GM04503 (cell line): ENCODE results near the gene ASB7.
"Not testable (repeated sequence)": the region's sequence is repeated elsewhere in the genome, so short reads cannot be mapped to it uniquely, and the experiment has no call there.

Experiments
- DNase-seq: peaks from one replicate; pipeline ENCODE4 v3.0.0-alpha.2; 2012; ENCODE audit warnings: low read depth

Gene ASB7, protein sequence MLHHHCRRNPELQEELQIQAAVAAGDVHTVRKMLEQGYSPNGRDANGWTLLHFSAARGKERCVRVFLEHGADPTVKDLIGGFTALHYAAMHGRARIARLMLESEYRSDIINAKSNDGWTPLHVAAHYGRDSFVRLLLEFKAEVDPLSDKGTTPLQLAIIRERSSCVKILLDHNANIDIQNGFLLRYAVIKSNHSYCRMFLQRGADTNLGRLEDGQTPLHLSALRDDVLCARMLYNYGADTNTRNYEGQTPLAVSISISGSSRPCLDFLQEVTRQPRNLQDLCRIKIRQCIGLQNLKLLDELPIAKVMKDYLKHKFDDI

DNA sequence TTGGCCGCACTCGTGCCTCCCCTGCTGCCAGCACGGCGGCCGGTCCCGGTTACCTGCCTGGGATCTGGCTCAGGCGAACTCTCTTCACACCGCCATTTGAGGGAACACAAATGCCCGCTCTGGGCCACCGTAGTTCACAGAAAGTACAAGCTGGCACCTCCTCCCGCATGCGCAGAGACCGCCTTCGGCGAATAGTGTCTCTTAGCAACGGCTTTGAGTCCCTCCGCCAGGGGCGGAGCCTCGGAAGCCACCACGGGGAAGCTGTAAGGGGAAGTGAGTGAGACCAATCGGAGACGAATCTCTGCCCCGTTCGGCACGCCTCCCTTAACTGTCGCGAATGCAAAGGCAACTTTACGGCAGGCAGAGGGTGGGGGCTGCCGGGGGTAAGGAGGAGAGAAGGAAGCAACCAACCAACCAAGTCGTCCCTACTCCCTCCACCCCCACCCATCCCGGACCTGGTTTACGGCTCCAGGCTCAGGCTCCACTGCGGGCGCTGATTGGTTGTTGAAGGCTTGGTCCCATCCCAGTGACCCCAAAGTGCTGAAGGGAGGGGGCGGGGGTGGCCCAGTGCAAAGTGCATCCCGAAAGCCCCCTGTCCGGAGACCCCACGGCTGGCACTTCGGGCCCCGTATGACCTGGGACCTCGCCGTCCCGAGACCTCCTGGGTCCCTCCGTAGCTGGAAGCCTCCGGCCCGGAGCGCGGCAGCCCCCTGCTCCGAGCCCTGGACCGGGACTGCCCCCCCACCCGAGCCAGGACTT, at the start of gene ASB7, which contains the start of gene LINS1:
TSS of gene ASB7 (plus strand) at position 526 of the 759 bp plus-strand sequence. CDS start 9,628 bp downstream, outside the sequence.
TSS of gene LINS1 (minus strand) at position 121 of the 759 bp plus-strand sequence. CDS start 21,342 bp downstream, outside the sequence.
- DNase-seq: peak; percentile 100

- no peak for DNase-seq
These were observed 48.9 kb upstream of the ASB7 start for GRCh38 chr15:100553468-100553867.

- DNase-seq: no peak
These were observed 43.6 kb upstream of the ASB7 start for GRCh38 chr15:100558771-100559254.

GRCh38 chr15:100559330-100559729, 43.1 kb upstream of the ASB7 start:
- peak; percentile 61 for DNase-seq

- DNase-seq: no peak
These were observed 42.1 kb upstream of the ASB7 start for GRCh38 chr15:100560323-100560722.

DNA sequence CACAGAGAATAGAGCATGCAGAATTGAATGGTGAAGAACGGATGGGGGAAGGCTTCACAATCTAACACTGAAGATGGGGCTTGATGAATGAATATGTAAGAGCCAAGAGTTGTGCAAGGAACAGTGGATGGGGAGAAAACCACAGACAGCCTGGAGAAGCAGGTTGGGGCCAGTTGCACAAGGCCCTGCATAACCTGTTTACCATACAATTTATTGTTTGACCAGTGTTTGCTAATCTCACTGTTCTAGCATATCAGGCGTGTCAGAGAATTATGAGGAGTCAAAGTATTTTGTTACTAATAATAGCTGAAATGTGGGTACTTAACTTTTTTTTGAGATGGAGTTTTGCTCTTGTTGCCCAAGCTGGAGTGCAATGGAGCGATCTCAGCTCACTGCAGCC, 36.8 kb upstream of the ASB7 start:
- no peak for DNase-seq

DNA sequence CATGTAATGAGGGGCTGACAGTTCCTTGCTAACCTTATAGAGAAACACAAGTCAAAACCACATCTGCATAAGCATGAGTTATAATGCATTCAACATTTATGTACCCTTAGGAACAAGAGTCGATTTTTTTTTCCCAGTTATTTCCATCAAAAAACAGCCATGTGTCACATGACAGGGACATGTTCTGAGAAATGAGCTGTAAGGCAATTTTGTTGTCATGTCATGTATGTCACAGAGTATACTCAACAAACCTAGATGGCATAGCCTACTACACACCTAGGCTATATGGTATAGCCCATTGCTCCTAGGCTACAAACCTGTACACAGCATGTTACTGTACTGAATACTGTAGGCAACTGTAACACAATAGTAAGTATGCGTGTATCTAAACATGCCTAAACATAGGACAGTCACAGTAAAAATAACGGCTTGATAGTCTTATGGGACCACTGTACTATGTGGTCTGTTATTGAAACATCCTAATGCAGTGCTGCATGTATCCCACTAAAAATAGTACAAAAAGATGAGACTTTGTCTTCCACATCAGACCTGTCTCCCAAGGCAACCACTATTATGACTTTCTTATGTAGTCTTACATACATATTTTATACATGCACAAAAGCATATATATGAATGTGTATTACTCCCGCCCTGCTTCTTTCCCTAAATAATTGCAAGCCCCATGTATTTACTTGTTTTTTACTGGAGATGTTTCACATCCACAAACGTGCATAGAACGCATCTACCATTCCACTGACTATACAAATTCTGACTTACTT, 35.4 kb upstream of the ASB7 start:
- DNase-seq: no peak

DNA sequence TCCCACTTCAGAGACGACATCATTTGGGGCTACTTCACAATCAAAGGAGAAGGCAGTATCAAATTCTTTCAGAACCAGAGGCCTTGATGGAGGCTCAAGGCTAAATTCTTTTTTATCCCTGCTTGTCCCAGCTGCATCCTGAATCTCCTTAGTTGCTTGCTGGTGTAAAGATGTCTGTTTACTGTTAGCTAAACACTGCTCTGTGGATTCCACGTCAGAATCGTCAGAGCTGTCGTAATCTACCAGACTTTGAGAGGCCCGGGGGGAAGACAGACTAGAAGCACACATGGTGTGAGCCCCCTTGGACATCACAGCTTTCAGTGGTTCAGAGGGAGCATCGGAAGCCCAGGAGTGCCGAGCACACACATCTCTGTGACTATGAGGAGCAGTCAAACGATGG, 33.0 kb upstream of the ASB7 start:
- no peak for DNase-seq

DNA sequence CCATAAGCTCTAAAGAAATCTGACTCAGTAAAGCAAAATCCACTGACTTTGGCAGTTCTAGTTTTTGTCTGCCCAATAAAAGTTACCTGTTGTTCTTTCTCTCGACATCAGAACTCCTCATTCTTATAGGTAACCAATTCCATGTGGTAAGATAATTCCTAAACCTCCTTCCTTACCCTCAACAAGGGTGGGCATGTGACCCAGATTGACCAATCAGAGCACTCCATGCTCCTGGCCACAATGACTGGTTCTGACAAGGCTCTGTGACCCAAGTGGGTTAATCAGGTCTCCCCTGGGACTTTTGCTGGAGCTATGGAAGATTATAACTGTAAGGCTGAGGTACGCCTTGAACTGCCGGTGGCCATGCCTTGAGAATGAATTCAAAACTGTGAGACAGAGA, 32.1 kb upstream of the ASB7 start:
- DNase-seq: no peak

GRCh38 chr15:100570735-100571313, 31.6 kb upstream of the ASB7 start:
- DNase-seq: no peak

DNA sequence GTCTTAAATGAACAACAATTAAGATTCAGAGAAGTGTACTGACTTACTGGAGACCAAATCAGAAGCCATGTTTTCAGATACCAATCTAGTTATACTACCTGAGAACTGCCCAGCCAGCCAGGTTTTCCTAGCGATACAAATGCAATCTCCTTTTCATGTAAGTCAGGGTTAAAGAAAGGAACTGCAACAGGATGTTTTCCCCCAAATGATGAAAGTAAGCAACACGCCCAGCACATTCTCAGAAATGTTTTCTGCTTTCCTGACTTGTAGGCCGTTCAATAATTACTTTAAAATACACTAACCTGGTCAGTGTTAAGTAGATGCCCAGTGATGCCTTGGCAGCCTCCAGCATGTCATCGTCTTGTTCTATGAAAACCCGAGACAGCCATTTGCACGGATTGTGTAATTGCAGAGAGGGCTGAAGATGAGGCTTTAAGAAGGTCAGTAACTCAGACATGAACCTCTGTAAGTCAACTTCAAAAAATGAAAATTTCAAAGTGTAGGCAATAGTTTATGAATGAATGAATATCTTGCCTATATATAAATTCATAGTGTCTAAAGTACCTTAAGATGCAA, 30.7 kb upstream of the ASB7 start:
- no peak for DNase-seq

- no peak for DNase-seq
These were observed 29.9 kb upstream of the ASB7 start for GRCh38 chr15:100572362-100572983.

DNA sequence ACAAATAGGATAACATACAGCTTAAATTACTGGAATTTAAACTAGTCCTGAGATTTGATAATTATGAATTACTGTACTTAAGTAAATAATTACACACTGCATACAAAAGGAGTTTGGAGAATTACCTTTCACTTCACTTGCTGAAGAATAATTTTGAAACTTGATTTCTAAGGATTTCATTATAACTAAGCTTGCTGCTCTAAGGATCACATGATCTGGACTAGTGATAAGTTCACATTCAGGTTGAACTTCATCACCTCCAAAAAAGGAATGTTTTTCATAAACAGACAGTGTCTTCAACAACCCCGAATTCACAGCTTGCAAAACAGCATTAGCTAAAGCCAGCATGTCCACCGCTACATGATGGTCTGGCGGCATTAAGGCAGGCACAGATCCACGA, 28.9 kb upstream of the ASB7 start:
- no peak for DNase-seq

- DNase-seq: no peak
These were observed 22.0 kb upstream of the ASB7 start for GRCh38 chr15:100580414-100580813.

DNA sequence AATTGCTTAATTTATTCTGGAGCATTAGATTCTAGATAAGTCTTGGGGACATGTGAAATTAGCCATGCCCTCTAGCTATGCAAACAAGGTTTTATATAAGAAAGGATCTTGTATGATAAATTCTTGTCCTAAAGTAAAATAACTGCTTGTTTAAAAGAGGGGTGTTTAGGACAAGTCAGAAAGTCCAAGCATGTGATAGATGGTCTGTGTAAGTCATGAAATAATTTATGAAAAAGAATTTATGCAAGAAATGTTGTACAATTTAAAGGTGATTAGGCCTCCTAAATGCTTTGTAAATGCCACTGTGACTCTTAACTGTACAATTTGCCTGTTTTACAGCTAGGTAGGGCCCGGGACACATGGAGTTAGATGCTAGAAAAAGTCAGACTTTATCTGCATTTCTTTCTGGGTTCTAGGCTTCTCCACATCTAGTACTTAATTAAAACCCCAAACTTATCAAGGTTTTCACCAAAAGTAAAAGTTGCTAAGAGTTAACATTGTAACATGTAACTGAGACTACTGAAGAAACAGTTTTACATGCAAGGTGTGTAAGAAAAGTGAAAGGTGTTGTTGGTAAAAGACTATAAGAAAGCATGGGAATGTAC, 13.6 kb upstream of the ASB7 start:
- DNase-seq: no peak

GRCh38 chr15:100591163-100591562, 11.2 kb upstream of the ASB7 start:
- DNase-seq: not testable (repeated sequence)

- DNase-seq: no peak
These were observed 10.6 kb upstream of the ASB7 start for GRCh38 chr15:100591835-100592234.

GRCh38 chr15:100592898-100593297, 9.5 kb upstream of the ASB7 start:
- no peak for DNase-seq

DNA sequence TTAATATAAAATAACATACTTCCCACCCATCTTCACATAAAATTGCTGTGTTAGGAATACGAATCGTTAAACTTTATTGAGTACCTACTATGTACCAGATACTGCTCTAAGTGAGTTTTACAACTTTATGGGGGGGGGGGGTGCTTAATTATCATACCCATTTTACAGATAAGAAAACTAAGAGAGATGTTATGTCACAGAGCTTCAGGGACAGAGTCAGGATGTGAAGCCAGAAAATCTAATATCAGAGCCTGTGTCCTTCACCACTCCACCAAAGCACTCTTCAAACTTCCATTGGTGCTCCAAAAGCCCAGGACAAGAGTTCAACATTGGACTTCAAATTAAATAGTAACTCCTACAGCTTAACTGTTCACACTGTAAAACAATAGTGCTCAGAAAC, 9.0 kb upstream of the ASB7 start:
- no peak for DNase-seq

- no peak for DNase-seq
These were observed 6.4 kb upstream of the ASB7 start for GRCh38 chr15:100595964-100596363.

DNA sequence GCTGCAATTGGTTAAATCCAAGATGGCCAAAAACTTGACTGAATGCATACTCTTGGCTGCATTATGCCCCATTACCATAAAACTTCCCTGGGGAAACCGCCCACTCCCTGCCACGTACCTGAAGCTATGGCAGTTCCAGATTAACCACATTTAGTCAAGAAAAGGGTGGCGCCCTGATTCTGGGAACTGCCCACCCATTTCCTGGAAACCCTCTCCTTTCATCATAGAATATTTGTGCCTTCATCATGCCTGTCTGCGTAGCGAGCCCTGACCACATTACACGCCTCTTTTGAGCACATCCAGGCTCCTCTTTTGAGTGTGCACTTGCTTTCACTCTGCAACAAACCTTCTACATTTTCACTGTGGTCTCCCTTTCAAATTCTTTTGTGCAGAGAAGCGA, 5.6 kb upstream of the ASB7 start:
- DNase-seq: no peak
